Right cardiac atrium (tissue), 5 donors: Measurements from ENCODE around the gene TMEM106A. TPM values are rescaled to one million over a fixed set of nuclear protein-coding genes. Genes with fewer than 3 reads are reported as not detected.
"Not testable (repeated sequence)": the region's sequence is repeated elsewhere in the genome, so short reads cannot be mapped to it uniquely, and the experiment has no call there.

Source experiments
- ATAC-seq, 2 donors: fragments of 200-7000 bp; cut with Tn5 transposase; one replicate each; pipeline versions ENCODE4 v1.8.0 to v1.9.1; 2020; ENCODE audit warnings: moderate library complexity in 2 of 2, mild to moderate bottlenecking in 1 of 2
- DNase-seq, 3 donors: peaks; one replicate each; pipeline ENCODE4 v3.0.0-alpha.2; 2020
- H3K27ac ChIP-seq: one replicate; pipeline ENCODE4 v1.5.1; 2013; ENCODE audit warnings: mild to moderate bottlenecking, low read length, control low read depth, moderate library complexity
- H3K27me3 ChIP-seq: one replicate; pipeline ENCODE4 v1.6.1; 2013; ENCODE audit not compliant: control insufficient read depth, insufficient read depth
- H3K4me1 ChIP-seq: one replicate; pipeline ENCODE4 v1.6.1; 2013; ENCODE audit warnings: low read length; ENCODE audit not compliant: control insufficient read depth, insufficient read depth
- H3K4me3 ChIP-seq: one replicate; pipeline ENCODE4 v1.5.1; 2013; ENCODE audit warnings: low read length, control low read depth
- H3K9me3 ChIP-seq: one replicate; pipeline ENCODE4 v1.6.1; 2013; ENCODE audit warnings: low read length; ENCODE audit not compliant: control insufficient read depth
- WGBS: extraction: QIAGEN DNeasy Blood & Tissue Kit; methylation state at CpG from one replicate; pipeline ENCODE4 v1.1.7; 2013; 5-methylcytosine and 5-hydroxymethylcytosine counted together
- intact Hi-C, 4 donors: fragments of 100-400 bp; cut with DNase I; formaldehyde crosslinking; loops; one replicate each; pipeline versions ENCODE4 v1.11.0 to v1.14.0; 2022 to 2023
- long read RNA-seq, 4 donors: library from polyadenylated mRNA; unstranded; transcript quantifications; one replicate each; pipeline ENCODE4 v2.0.0, GENCODE V29; 2020 to 2021
- polyA plus RNA-seq: library from polyadenylated mRNA; stranded (reverse); fragments of 200-250 nt; gene quantifications from one replicate; pipeline ENCODE4 v1.2.3, GENCODE V29; 2013
- total RNA-seq, 4 donors: library from RNA; stranded (reverse); fragmentation: NEBNext Ultra II Directional; extraction: Animal tissue kit (Norgen Biotek cat#: 25700); gene quantifications; one replicate each; pipeline ENCODE4 v1.2.1, GENCODE V29; 2021
- donor health status: healthy with polysubstance abuse.
- donor health status: DM: no; HTN: yes; CAD: no.
- donor health status: DM: no; HTN: no; CAD: no.
- donor health status: DM: no; HTN: yes; CAD: no; lungs with severe emphysema.
- donor health status: DM: yes; HTN: yes; CAD: no.

Gene TMEM106A
- 1 to 10 TPM; 4.9 to 8.7 (median 6.7) TPM for total RNA-seq
- 2.8 TPM for polyA plus RNA-seq
- long read RNA-seq, donor 1, partial matches to known transcripts: 1 of 1 reads
- long read RNA-seq, donor 1, other reads (novel, unspliced or antisense): 0 of 1 reads
- long read RNA-seq, donor 2, partial matches to known transcripts: 1 of 1 reads
- long read RNA-seq, donor 2, other reads (novel, unspliced or antisense): 0 of 1 reads
- long read RNA-seq, donor 3, partial matches to known transcripts: 7 of 12 reads
- long read RNA-seq, donor 3, other reads (novel, unspliced or antisense): 2 of 12 reads
- long read RNA-seq, donor 4: 0 reads

GRCh38 chr17:43211480-43212402 lies at the start of gene TMEM106A:
Gene TMEM106A, plus strand, starts transcription at chr17:43211875. Its CDS starts 1,167 bp downstream, at chr17:43213042.
- H3K9me3 ChIP-seq: no peaks in the 10 kb centered on the region
- DNase-seq: peak; percentile 86 to 93 (median 93)
- H3K4me3 ChIP-seq: peak within 1 kb of the TSS; percentile 74
- intact Hi-C loops: loop anchor here in 1 of 4 donors (5.0 kb wide), 1 partner anchor 121 kb away; no protein-coding TSS in a partner anchor
- H3K27me3 ChIP-seq: no peaks in the 10 kb centered on the region
- under 1% methylated on average over 54 of the region's 54 CpGs for whole genome bisulfite sequencing
- peak; percentile 93 to 94 for ATAC-seq
- H3K4me1 ChIP-seq: no peaks in the 10 kb centered on the region
- H3K27ac ChIP-seq: peak within 1 kb of the TSS; percentile 54

GRCh38 chr17:43165971-43166370 lies 45.7 kb upstream of the TMEM106A start:
- H3K4me3 ChIP-seq, H3K27me3 ChIP-seq, ATAC-seq, H3K9me3 ChIP-seq, H3K27ac ChIP-seq, intact Hi-C loops, DNase-seq, H3K4me1 ChIP-seq: not testable (repeated sequence)

- DNase-seq (peak; percentile 34 to 67 (median 65)), ATAC-seq (peak; percentile 42 to 57)
- intact Hi-C loops: loop anchor here in 1 of 4 donors (10.0 kb wide), 1 partner anchor 145 kb away; the partner anchor contains the start of genes RND2 and VAT1
- H3K9me3 ChIP-seq: no peaks in the 10 kb centered on the region
- 1% methylated on average over 29 of the region's 29 CpGs for WGBS
- H3K4me3 ChIP-seq: peak overlapping the region; percentile 91
- no peaks in the 10 kb centered on the region for H3K27me3 ChIP-seq
- H3K27ac ChIP-seq: peak overlapping the region; percentile 100
- no peaks in the 10 kb centered on the region for H3K4me1 ChIP-seq
Measured at GRCh38 chr17:43169561-43170139, 42.0 kb upstream of the TMEM106A start.

DNA sequence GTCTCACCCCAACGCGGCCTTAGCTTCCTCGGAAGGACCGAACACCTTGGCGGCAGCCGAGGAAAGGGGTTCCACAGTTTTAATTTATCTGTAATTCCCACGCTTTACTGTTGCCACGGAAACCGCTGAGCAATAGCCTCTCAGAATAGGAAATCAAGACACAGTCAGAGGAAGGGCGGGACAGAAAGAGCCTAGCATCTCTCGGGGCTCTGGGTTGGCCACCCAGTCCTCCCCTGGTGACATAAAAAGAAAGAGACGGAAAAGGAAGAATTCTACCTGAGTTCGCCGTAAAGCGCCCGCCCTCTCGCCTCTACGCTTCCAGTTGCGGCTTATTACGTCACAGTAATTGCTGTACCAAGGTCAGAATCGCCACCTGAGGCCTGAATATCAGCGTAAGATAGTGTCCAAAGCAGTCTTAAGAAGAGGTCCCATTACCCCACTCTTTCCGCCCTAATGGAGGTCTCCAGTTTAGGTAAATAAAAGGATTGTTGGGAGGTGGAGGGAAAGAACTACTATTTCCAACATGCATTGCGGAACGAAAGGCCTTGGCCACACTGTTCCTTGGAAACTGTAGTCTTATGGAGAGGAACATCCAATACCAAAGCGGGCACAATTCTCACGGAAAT lies 41.4 kb upstream of the TMEM106A start:
- Histone ChIP-seq H3K9me3 (no peaks in the 10 kb centered on the region), H3K27ac (peak overlapping the region; percentile 100), H3K27me3 (no peaks in the 10 kb centered on the region), H3K4me3 (peak overlapping the region; percentile 91), H3K4me1 (no peaks in the 10 kb centered on the region)
- under 1% methylated on average over 27 of the region's 27 CpGs for WGBS
- DNase-seq (peak; percentile 88 to 95 (median 92)), ATAC-seq (peak; percentile 94 to 95)
- intact Hi-C loops: loop anchor here in 1 of 4 donors (10.0 kb wide), 1 partner anchor 145 kb away; the partner anchor contains the start of genes RND2 and VAT1

DNA sequence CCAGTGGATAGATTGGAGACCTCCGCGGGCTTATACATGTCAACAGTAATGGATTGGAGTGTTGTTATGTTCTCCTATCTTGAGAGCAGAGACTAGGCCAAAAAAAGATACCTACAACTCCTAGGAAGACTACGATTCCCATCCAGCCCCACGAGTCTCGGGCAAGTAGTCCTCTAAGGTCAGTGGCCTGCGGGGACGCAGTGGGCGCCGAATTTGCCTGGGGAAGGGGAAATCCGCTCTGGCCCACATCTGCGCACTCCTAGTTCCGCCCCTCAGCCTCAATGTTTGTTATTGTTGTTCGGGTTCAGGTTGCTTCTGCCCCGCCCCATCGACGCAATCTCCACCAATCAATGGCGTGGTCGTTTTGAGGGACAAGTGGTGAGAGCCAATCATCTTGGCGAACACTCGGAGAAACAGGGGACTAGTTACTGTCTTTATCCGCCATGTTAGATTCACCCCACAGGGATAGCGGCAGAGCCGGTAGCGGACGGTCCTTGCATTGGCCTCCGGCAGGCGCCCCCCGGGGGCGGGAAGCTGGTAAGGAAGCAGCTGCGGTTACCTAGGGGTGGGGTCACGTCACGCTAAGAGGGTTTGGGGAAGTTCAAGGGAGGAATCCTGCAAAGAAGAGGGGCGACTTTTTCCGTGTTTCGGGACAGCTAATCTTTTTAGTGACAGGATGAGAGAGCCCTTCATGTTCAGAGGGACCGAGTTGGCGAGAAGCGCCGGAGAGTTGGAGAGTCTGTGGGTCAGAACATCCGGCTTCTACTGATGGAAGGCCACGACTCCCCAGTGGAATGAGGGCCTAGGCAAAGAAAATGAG lies 40.7 kb upstream of the TMEM106A start, which contains the start of gene NBR1:
TSS of gene NBR1 (plus strand) at position 449 of the 820 bp plus-strand sequence. CDS start 4,586 bp downstream, outside the sequence.
- Histone ChIP-seq H3K4me3 (peak within 1 kb of the TSS; percentile 91), H3K9me3 (no peaks in the 10 kb centered on the region), H3K27me3 (no peaks in the 10 kb centered on the region), H3K27ac (peak within 1 kb of the TSS; percentile 100), H3K4me1 (no peaks in the 10 kb centered on the region)
- DNase-seq (peak; percentile 92 to 97 (median 96)), ATAC-seq (peak; percentile 94 to 95)
- under 1% methylated on average over 41 of the region's 41 CpGs for WGBS
- intact Hi-C loops: loop anchor here in 1 of 4 donors (10.0 kb wide), 1 partner anchor 146 kb away; the partner anchor contains the start of genes RND2 and VAT1

- Histone ChIP-seq H3K4me1 (no peaks in the 10 kb centered on the region), H3K27ac (peak overlapping the region; percentile 100), H3K9me3 (no peaks in the 10 kb centered on the region), H3K27me3 (no peaks in the 10 kb centered on the region), H3K4me3 (peak overlapping the region; percentile 91)
- peak in 2 of 3 donors; percentile 33 to 60 for DNase-seq
- intact Hi-C loops: loop anchor here in 1 of 4 donors (10.0 kb wide), 1 partner anchor 147 kb away; the partner anchor contains the start of genes RND2 and VAT1
- ATAC-seq: no peak
- 9% methylated on average over 12 of the region's 12 CpGs for WGBS
Measured at GRCh38 chr17:43171586-43172487, 39.8 kb upstream of the TMEM106A start.

- DNase-seq (no peak), ATAC-seq (no peak)
- Histone ChIP-seq H3K4me1 (no peaks in the 10 kb centered on the region), H3K27ac (no peak overlapping the region), H3K9me3 (no peaks in the 10 kb centered on the region), H3K27me3 (no peaks in the 10 kb centered on the region), H3K4me3 (no peak overlapping the region)
- intact Hi-C loops: loop anchor here in 2 of 4 donors (2.0 to 10.0 kb wide), 2 partner anchors 31 to 151 kb away; partner anchors contain the start of genes RND2 (in 1 of the 2) and VAT1 (in 1 of the 2)
- 58% methylated on average over 4 of the region's 4 CpGs for WGBS
Measured at GRCh38 chr17:43175213-43176118, 36.2 kb upstream of the TMEM106A start.

- no peak for DNase-seq
- intact Hi-C loops: loop anchor here in 1 of 4 donors (10.0 kb wide), 1 partner anchor 151 kb away; the partner anchor contains the start of genes RND2 and VAT1
Measured at GRCh38 chr17:43176119-43176570, 35.5 kb upstream of the TMEM106A start.

More at GRCh38 chr17:43176119-43176570, 35.5 kb upstream of the TMEM106A start:
- no peak for ATAC-seq
- no peaks in the 10 kb centered on the region for H3K9me3 ChIP-seq
- H3K4me3 ChIP-seq: no peak overlapping the region
- H3K27ac ChIP-seq: no peak overlapping the region
- H3K27me3 ChIP-seq: no peaks in the 10 kb centered on the region
- 63% methylated on average over 2 of the region's 2 CpGs for WGBS
- H3K4me1 ChIP-seq: no peaks in the 10 kb centered on the region
